Measurements from ENCODE around the gene DACT3.
"Not testable (repeated sequence)": the region's sequence is repeated elsewhere in the genome, so short reads cannot be mapped to it uniquely, and the experiment has no call there.

DACT3 gene

GRCh38 chr19:46633130-46633529, 27.9 kb downstream of the DACT3 start:
- no peak for DNase-seq

- DNase-seq, result no peak
Measured at GRCh38 chr19:46631481-46631880, 29.5 kb downstream of the DACT3 start.

GRCh38 chr19:46630586-46631205, 30.3 kb downstream of the DACT3 start:
- DNase-seq, result no peak

GRCh38 chr19:46629546-46630025, 31.4 kb downstream of the DACT3 start:
- DNase-seq, result no peak

- not testable (repeated sequence) for DNase-seq
Measured at GRCh38 chr19:46628970-46629369, 32.0 kb downstream of the DACT3 start.

GRCh38 chr19:46626446-46626845, 34.5 kb downstream of the DACT3 start:
- DNase-seq, result no peak

GRCh38 chr19:46625731-46626130, 35.3 kb downstream of the DACT3 start:
- no peak for DNase-seq

- no peak for DNase-seq
Measured at GRCh38 chr19:46624958-46625661, 35.9 kb downstream of the DACT3 start, which contains the start of gene PTGIR. Gene PTGIR, minus strand, starts transcription at chr19:46625089. Its CDS starts 864 bp downstream, at chr19:46624225.

GRCh38 chr19:46623915-46624502, 37.0 kb downstream of the DACT3 start:
- no peak for DNase-seq

GRCh38 chr19:46622118-46622446, 38.9 kb downstream of the DACT3 start:
- no peak for DNase-seq

GRCh38 chr19:46621191-46622117, 39.5 kb downstream of the DACT3 start:
- no peak for DNase-seq

- no peak for DNase-seq
Measured at GRCh38 chr19:46620716-46621115, 40.3 kb downstream of the DACT3 start.

- no peak for DNase-seq
Measured at GRCh38 chr19:46620267-46620666, 40.7 kb downstream of the DACT3 start.

GRCh38 chr19:46618670-46619231, 42.2 kb downstream of the DACT3 start:
- no peak for DNase-seq

GRCh38 chr19:46617601-46618000, 43.4 kb downstream of the DACT3 start:
- DNase-seq, result no peak

GRCh38 chr19:46616631-46617322, 44.2 kb downstream of the DACT3 start:
- DNase-seq, result peak; percentile 55

GRCh38 chr19:46615966-46616365, 45.0 kb downstream of the DACT3 start:
- no peak for DNase-seq

GRCh38 chr19:46614114-46614722, 46.8 kb downstream of the DACT3 start:
- peak; percentile 84 for DNase-seq

- no peak for DNase-seq
Measured at GRCh38 chr19:46613525-46613924, 47.5 kb downstream of the DACT3 start.

GRCh38 chr19:46611776-46612175, 49.2 kb downstream of the DACT3 start:
- DNase-seq, result no peak

Measured in activated naive CD4-positive, alpha-beta T cell treated with Interleukin-2 at 50 U/mL for 16 hours (primary cell).